Neural cell (in vitro differentiated cells): ENCODE measurements around the gene ABCF2. TPM values are rescaled to one million over a fixed set of nuclear protein-coding genes. Genes with fewer than 3 reads are reported as not detected.

Experiments used
- H2AFZ ChIP-seq: fragments of 200-600, 300-800 bp; sonication (generic), shearing (Covaris generic); 2 replicates; pipeline ENCODE4 v1.6.0; 2014; ENCODE audit warnings: low read depth, mild to moderate bottlenecking, antibody characterized with exemption, low read length, moderate library complexity
- H3F3A ChIP-seq: fragments of 200-600 bp; shearing (Covaris generic); 2 replicates; pipeline ENCODE4 v1.6.1; 2016; ENCODE audit warnings: mild to moderate bottlenecking, moderate library complexity, mixed read lengths, antibody characterized with exemption, low read length; ENCODE audit not compliant: insufficient read depth, poor library complexity, severe bottlenecking
- H3K27ac ChIP-seq: fragments of 200-600, 300-800 bp; sonication (generic), shearing (Covaris generic); 2 replicates; pipeline ENCODE4 v1.5.1; 2014; ENCODE audit warnings: mild to moderate bottlenecking, low read length, moderate library complexity
- H3K27me3 ChIP-seq: fragments of 300-800, 200-600 bp; sonication (generic), shearing (Covaris generic); 2 replicates; pipeline ENCODE4 v1.6.0; 2014; ENCODE audit warnings: mild to moderate bottlenecking, low read depth, low read length, moderate library complexity; ENCODE audit not compliant: insufficient read depth
- H3K36me3 ChIP-seq: fragments of 300-800, 200-600 bp; sonication (generic), shearing (Covaris generic); 2 replicates; pipeline ENCODE4 v1.5.1; 2014; ENCODE audit warnings: mild to moderate bottlenecking, antibody characterized with exemption, low read length, moderate library complexity; ENCODE audit not compliant: insufficient read depth
- H3K4me2 ChIP-seq: fragments of 300-800, 200-600 bp; sonication (generic), shearing (Covaris generic); 2 replicates; pipeline ENCODE4 v1.6.0; 2014; ENCODE audit warnings: mild to moderate bottlenecking, low read length
- H3K4me3 ChIP-seq: fragments of 300-800, 200-600 bp; sonication (generic), shearing (Covaris generic); 2 replicates; pipeline ENCODE4 v1.5.1; 2014; ENCODE audit warnings: mild to moderate bottlenecking, low read length, moderate library complexity
- H3K79me2 ChIP-seq: fragments of 200-600 bp; shearing (Covaris generic); replicated peaks from 2 replicates; pipeline ENCODE4 v1.6.0; 2014; ENCODE audit warnings: mild to moderate bottlenecking, low read length, moderate library complexity; ENCODE audit not compliant: insufficient read depth
- H3K9ac ChIP-seq: fragments of 300-800, 200-600 bp; sonication (generic), shearing (Covaris generic); 2 replicates; pipeline ENCODE4 v1.6.1; 2016; ENCODE audit warnings: mild to moderate bottlenecking, low read length, mixed read lengths
- H3K9me2 ChIP-seq: fragments of 200-600 bp; shearing (Covaris generic); 2 replicates; pipeline ENCODE4 v1.6.1; 2016; ENCODE audit warnings: mild to moderate bottlenecking, low read length, mixed read lengths; ENCODE audit not compliant: insufficient read depth
- H3K9me3 ChIP-seq: fragments of 200-600, 300-800 bp; sonication (generic), shearing (Covaris generic); 2 replicates; pipeline ENCODE4 v1.6.1; 2016; ENCODE audit warnings: mild to moderate bottlenecking, mixed run types, low read length, moderate library complexity, mixed read lengths
- H4K20me1 ChIP-seq: fragments of 200-600 bp; shearing (Covaris generic); 2 replicates; pipeline ENCODE4 v1.6.1; 2016; ENCODE audit warnings: mild to moderate bottlenecking, mixed run types; ENCODE audit not compliant: insufficient read depth
- CTCF ChIP-seq: fragments of 450-650 bp; IDR thresholded peaks from 2 replicates; pipeline ENCODE4 v1.5.1; 2014; ENCODE audit warnings: antibody characterized with exemption, mild to moderate bottlenecking, moderate library complexity; ENCODE audit not compliant: poor library complexity, severe bottlenecking
- EZH2 ChIP-seq: fragments of 200-600, 300-800 bp; shearing (Covaris generic), sonication (generic); IDR thresholded peaks from 2 replicates; pipeline ENCODE4 v1.6.1; 2014; ENCODE audit warnings: antibody characterized with exemption, low read length, borderline replicate concordance, mild to moderate bottlenecking; ENCODE audit not compliant: insufficient read depth, poor library complexity, severe bottlenecking
- MXI1 ChIP-seq: fragments of 450-650 bp; conservative IDR thresholded peaks from 2 replicates; pipeline ENCODE4 v1.6.1; 2014; ENCODE audit warnings: antibody characterized with exemption, mild to moderate bottlenecking; ENCODE audit not compliant: poor library complexity, severe bottlenecking
- POLR2AphosphoS5 ChIP-seq: IDR thresholded peaks from 2 replicates; pipeline ENCODE4 v1.6.1; 2012
- RAD21 ChIP-seq: fragments of 450-650 bp; conservative IDR thresholded peaks from 2 replicates; pipeline ENCODE4 v1.6.1; 2014; ENCODE audit warnings: antibody characterized with exemption, mild to moderate bottlenecking, moderate library complexity
- REST ChIP-seq: IDR thresholded peaks from 2 replicates; pipeline ENCODE4 v1.6.1; 2012; ENCODE audit warnings: borderline replicate concordance
- polyA plus RNA-seq: library from polyadenylated mRNA; depleted of rRNA; stranded (reverse); fragments of >200 nt; gene quantifications from 2 replicates; pipeline ENCODE4 v1.2.3, GENCODE V29; 2014

The ABCF2 gene
- polyA plus RNA-seq, 1 donor from 2014 or later = 32.7 TPM

DNA sequence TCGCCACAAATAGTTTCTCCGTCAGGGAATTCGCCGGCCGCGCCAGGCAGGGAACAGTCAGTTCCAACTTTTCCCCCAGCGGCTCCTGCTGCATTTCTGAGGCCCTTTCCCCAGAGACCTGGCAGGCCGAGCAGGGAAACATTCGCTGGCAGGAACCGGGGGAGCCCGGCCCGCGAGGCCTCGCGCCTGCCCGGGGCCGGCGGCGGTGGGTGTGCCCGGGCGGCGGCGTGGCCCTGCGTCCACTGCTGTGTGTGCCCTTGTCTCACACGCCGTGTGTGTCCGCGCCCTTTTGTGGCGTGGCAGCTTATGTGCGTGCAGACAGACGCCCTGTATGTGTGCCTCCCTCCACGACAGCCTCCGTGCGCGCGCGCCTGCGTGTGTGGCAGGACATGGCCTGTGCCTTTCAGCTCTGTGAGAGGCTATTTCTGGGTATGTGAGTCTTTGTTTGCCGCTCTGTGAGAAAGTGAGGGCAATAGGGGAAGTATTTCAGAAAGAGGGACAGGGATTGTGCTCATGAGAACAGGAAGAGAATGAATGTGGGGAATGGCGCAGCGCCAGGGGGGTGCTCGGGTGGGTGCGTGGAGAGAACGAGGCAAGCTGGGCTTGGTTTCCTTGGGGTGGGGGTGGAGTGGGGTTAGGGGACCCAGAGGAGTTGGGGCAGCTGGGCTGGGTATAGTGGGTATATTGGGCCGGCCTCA lies 22.2 kb upstream of the ABCF2 start:
- peaks cover 4% of the 10 kb centered on the region for H3F3A ChIP-seq
- H4K20me1 ChIP-seq = no peaks in the 10 kb centered on the region
- H3K9ac ChIP-seq = peak overlapping the region; percentile 60
- H3K4me2 ChIP-seq = no peak overlapping the region
- H3K9me3 ChIP-seq = no peaks in the 10 kb centered on the region
- no peaks in the 10 kb centered on the region for H3K36me3 ChIP-seq
- H3K79me2 ChIP-seq = peaks cover 3% of the 10 kb centered on the region
- TF ChIP-seq MXI1 (no peak), POLR2AphosphoS5 (peak; percentile 50)
- no peaks in the 10 kb centered on the region for H3K9me2 ChIP-seq
- no peak overlapping the region for H2AFZ ChIP-seq
- peak overlapping the region; percentile 32 for H3K27ac ChIP-seq
- peak overlapping the region; percentile 78 for H3K4me3 ChIP-seq
- H3K27me3 ChIP-seq = no peaks in the 10 kb centered on the region

- Histone ChIP-seq H4K20me1 (no peaks in the 10 kb centered on the region), H3K79me2 (peaks cover 3% of the 10 kb centered on the region), H3F3A (peaks cover 4% of the 10 kb centered on the region), H3K9me2 (no peaks in the 10 kb centered on the region), H3K27me3 (no peaks in the 10 kb centered on the region), H3K4me3 (peak within 1 kb of the TSS; percentile 78), H3K27ac (peak within 1 kb of the TSS; percentile 37), H3K4me2 (peak within 1 kb of the TSS; percentile 80), H3K9me3 (no peaks in the 10 kb centered on the region), H3K36me3 (no peaks in the 10 kb centered on the region), H2AFZ (no peak within 1 kb of the TSS), H3K9ac (peak within 1 kb of the TSS; percentile 60)
- TF ChIP-seq MXI1 = peak; percentile 45
- no peak for TF ChIP-seq EZH2
These were observed 21.5 kb upstream of the ABCF2 start, which contains the start of gene SMARCD3 for GRCh38 chr7:151248346-151249033. Gene SMARCD3, minus strand, starts transcription at chr7:151248694. Its CDS starts 132 bp downstream, at chr7:151248562.

DNA sequence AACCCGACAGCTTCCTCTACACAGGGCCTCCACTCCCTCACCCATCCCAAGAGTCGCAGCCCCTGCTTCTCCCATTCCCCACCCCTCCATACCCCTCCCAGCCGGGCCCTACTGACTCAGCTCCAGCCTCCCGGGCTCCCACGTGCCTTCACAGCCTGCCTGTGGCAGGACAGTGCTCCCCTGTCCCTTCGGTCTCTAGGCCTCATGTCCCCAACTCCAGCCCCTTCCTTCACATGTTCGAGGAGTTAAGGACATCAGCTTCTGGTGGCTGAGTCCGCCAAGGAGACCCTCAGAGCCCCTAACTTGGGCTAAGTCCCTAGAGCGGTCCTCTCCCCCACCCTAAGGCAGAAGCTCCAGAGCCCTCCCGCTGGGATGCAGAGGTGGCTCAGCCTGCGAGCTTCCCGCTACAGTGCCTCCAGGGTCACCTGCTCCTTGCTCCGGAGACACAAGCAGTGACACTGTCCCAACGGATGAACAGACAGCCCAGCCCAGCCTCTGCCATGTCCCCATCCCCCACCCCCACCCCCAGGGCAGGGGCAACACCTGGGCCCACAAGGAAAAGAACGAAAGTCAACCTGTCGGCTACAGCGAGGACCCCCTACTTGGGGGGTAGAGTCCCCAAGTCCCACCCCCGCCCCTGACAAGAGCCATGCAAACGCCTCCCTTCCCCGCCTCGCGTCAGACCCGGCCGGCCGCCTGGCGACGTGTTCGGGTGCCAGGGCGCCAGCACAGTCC lies 20.8 kb upstream of the ABCF2 start:
- H3F3A ChIP-seq = peaks cover 4% of the 10 kb centered on the region
- peak overlapping the region; percentile 80 for H3K4me2 ChIP-seq
- no peaks in the 10 kb centered on the region for H4K20me1 ChIP-seq
- peak overlapping the region; percentile 37 for H3K27ac ChIP-seq
- no peaks in the 10 kb centered on the region for H3K27me3 ChIP-seq
- H3K9me2 ChIP-seq = no peaks in the 10 kb centered on the region
- no peak overlapping the region for H2AFZ ChIP-seq
- no peaks in the 10 kb centered on the region for H3K36me3 ChIP-seq
- peak overlapping the region; percentile 60 for H3K9ac ChIP-seq
- peak overlapping the region; percentile 78 for H3K4me3 ChIP-seq
- TF ChIP-seq CTCF (no peak), REST (no peak), RAD21 (no peak), EZH2 (no peak)
- peaks cover 3% of the 10 kb centered on the region for H3K79me2 ChIP-seq
- H3K9me3 ChIP-seq = no peaks in the 10 kb centered on the region
